Endodermal cell (in vitro differentiated cells): Measurements from ENCODE around the gene MBD5. TPM values are rescaled to one million over a fixed set of nuclear protein-coding genes. Genes with fewer than 3 reads are reported as not detected.
A peak's percentile ranks its signal among the peaks of the same experiment; 100 is the strongest.

Experiments
- DNase-seq: peaks from one replicate; pipeline ENCODE4 v3.0.0-alpha.2; 2017
- H3K27ac ChIP-seq: 2 replicates; pipeline ENCODE4 v1.5.1; 2013; ENCODE audit warnings: mild to moderate bottlenecking, low read depth, low read length, moderate library complexity
- H3K27me3 ChIP-seq: 2 replicates; pipeline ENCODE4 v1.6.1; 2013; ENCODE audit warnings: mild to moderate bottlenecking, low read length, moderate library complexity; ENCODE audit not compliant: insufficient read depth, control insufficient read depth, poor library complexity, severe bottlenecking
- H3K36me3 ChIP-seq: 2 replicates; pipeline ENCODE4 v1.7.0; 2013; ENCODE audit warnings: mild to moderate bottlenecking, low read length, moderate library complexity; ENCODE audit not compliant: control insufficient read depth, insufficient read depth
- H3K4me1 ChIP-seq: one replicate; pipeline ENCODE4 v1.7.0; 2013; ENCODE audit warnings: low read length; ENCODE audit not compliant: control insufficient read depth, insufficient read depth
- H3K4me3 ChIP-seq: 2 replicates; pipeline ENCODE4 v1.5.1; 2013; ENCODE audit warnings: mild to moderate bottlenecking, low read length, moderate library complexity
- H3K9ac ChIP-seq: 2 replicates; pipeline ENCODE4 v1.6.1; 2013; ENCODE audit warnings: mild to moderate bottlenecking, low read length, moderate library complexity; ENCODE audit not compliant: poor library complexity, severe bottlenecking; ENCODE audit errors: extremely low read depth
- H3K9me3 ChIP-seq: 2 replicates; pipeline ENCODE4 v1.6.1; 2013; ENCODE audit warnings: mild to moderate bottlenecking, low read length, moderate library complexity; ENCODE audit not compliant: control insufficient read depth
- H3K27ac Mint-ChIP-seq: 2 replicates; pipeline ENCODE4 v1.8.0; 2020; ENCODE audit warnings: mixed read lengths
- H3K27me3 Mint-ChIP-seq: 2 replicates; pipeline ENCODE4 v1.8.0; 2021; ENCODE audit warnings: mild to moderate bottlenecking, mixed read lengths; ENCODE audit not compliant: insufficient read depth
- H3K36me3 Mint-ChIP-seq: 2 replicates; pipeline ENCODE4 v1.8.0; 2020; ENCODE audit warnings: low read depth, mixed read lengths
- H3K4me1 Mint-ChIP-seq: 2 replicates; pipeline ENCODE4 v1.8.0; 2020; ENCODE audit warnings: mixed read lengths
- H3K4me3 Mint-ChIP-seq: 2 replicates; pipeline ENCODE4 v1.8.0; 2020; ENCODE audit warnings: mild to moderate bottlenecking, moderate library complexity, mixed read lengths
- H3K9me3 Mint-ChIP-seq: 2 replicates; pipeline ENCODE4 v1.8.0; 2020; ENCODE audit warnings: mild to moderate bottlenecking, mixed read lengths
- CTCF ChIP-seq: fragments of 200-600 bp; sonication (generic); conservative IDR thresholded peaks from 2 replicates; pipeline ENCODE4 v1.5.0; 2021; ENCODE audit warnings: antibody characterized with exemption, mild to moderate bottlenecking
- WGBS, 2 experiments: methylation state at CpG; one replicate each; pipeline versions ENCODE4 v1.1.5 to v1.1.7; 2013; ENCODE audit warnings: missing lambda C conversion rate in 2 of 2, mixed read lengths in 1 of 2; ENCODE audit not compliant: insufficient coverage in 1 of 2, insufficient read length in 1 of 2; 5-methylcytosine and 5-hydroxymethylcytosine counted together
- long read RNA-seq, 4 experiments: library from polyadenylated mRNA in 2 of 4; library from RNA in 1 of 4; library from capped mRNA in 1 of 4; stranded (forward) in 3 of 4; unstranded in 1 of 4; transcript quantifications; one replicate each; pipeline ENCODE4 v2.0.0, GENCODE V29; 2020 to 2021; ENCODE audit warnings: inconsistent platforms in 1 of 4
- polyA plus RNA-seq, 2 experiments: library from polyadenylated mRNA; stranded (reverse); fragments of 50-300 nt; gene quantifications; one replicate each; pipeline ENCODE4 v1.2.3, GENCODE V29; 2013
- total RNA-seq, 2 donors: library from RNA; stranded (reverse); fragmentation: NEBNext Ultra II Directional in 1 of 2; extraction: Animal tissue kit (Norgen Biotek cat#: 25700) in 1 of 2; gene quantifications; 2 replicates in 1 of 2; 3 replicates in 1 of 2; pipeline ENCODE4 v1.2.1, GENCODE V29; 2021

Gene MBD5
- total RNA-seq: 10 to 100 TPM; 49.1 to 55.7 TPM
- 32.1 TPM for polyA plus RNA-seq (2013, experiment 1 of 2)
- polyA plus RNA-seq (2013, experiment 2 of 2): 26.7 TPM
- long read RNA-seq, experiment 1, full-length matches to known transcripts: 2 of 10 reads
- long read RNA-seq, experiment 1, partial matches to known transcripts: 2 of 10 reads
- long read RNA-seq, experiment 1, other reads (novel, unspliced or antisense): 6 of 10 reads
- long read RNA-seq, experiment 2, full-length matches to known transcripts: 3 of 23 reads
- long read RNA-seq, experiment 2, partial matches to known transcripts: 5 of 23 reads
- long read RNA-seq, experiment 2, other reads (novel, unspliced or antisense): 15 of 23 reads
- long read RNA-seq, experiment 3, full-length matches to known transcripts: 1 of 12 reads
- long read RNA-seq, experiment 3, partial matches to known transcripts: 5 of 12 reads
- long read RNA-seq, experiment 3, other reads (novel, unspliced or antisense): 6 of 12 reads
- long read RNA-seq, experiment 4, full-length matches to known transcripts: 8 of 16 reads
- long read RNA-seq, experiment 4, partial matches to known transcripts: 3 of 16 reads
- long read RNA-seq, experiment 4, other reads (novel, unspliced or antisense): 5 of 16 reads

- no peak for TF ChIP-seq CTCF
- Histone ChIP-seq H3K9ac (peak within 1 kb of the TSS; percentile 72), H3K27me3 (no peaks in the 10 kb centered on the region), H3K4me1 (no peaks in the 10 kb centered on the region), H3K27ac (peak within 1 kb of the TSS; percentile 82), H3K36me3 (no peaks in the 10 kb centered on the region), H3K4me3 (peak within 1 kb of the TSS; percentile 98), H3K9me3 (no peaks in the 10 kb centered on the region)
- 0% methylated on average over 1 to 8 of the region's 11 CpGs for WGBS, 2 experiments
- Mint-ChIP-seq H3K9me3 (no peaks in the 10 kb centered on the region), H3K36me3 (no peaks in the 10 kb centered on the region), H3K4me1 (peaks cover 37% of the 10 kb centered on the region), H3K4me3 (peak within 1 kb of the TSS; percentile 87), H3K27ac (peak within 1 kb of the TSS; percentile 97), H3K27me3 (no peaks in the 10 kb centered on the region)
- DNase-seq: peak; percentile 86
Measured at GRCh38 chr2:148021059-148021861, at the start of gene MBD5. Gene MBD5, plus strand, starts transcription at chr2:148021091.

- Mint-ChIP-seq H3K27ac (no peak overlapping the region), H3K36me3 (peaks cover 13% of the 10 kb centered on the region), H3K4me1 (peaks cover 17% of the 10 kb centered on the region), H3K4me3 (no peak overlapping the region), H3K9me3 (peaks cover 2% of the 10 kb centered on the region), H3K27me3 (no peaks in the 10 kb centered on the region)
- DNase-seq: no peak
- Histone ChIP-seq H3K27ac (no peak overlapping the region), H3K9ac (no peak overlapping the region), H3K27me3 (no peaks in the 10 kb centered on the region), H3K4me1 (no peaks in the 10 kb centered on the region), H3K9me3 (peaks cover 15% of the 10 kb centered on the region), H3K4me3 (no peak overlapping the region), H3K36me3 (peaks cover 26% of the 10 kb centered on the region)
- no peak for TF ChIP-seq CTCF
- WGBS, 2 experiments: 88% methylated on average over 2 of the region's 2 CpGs; no CpG with 5 or more reads in 1 of the 2 experiments
Measured at GRCh38 chr2:147976102-147976501, 44.8 kb upstream of the MBD5 start.

- no peak for DNase-seq
- H3K27ac Mint-ChIP-seq: peak overlapping the region; percentile 26
- Histone ChIP-seq H3K4me1 (no peaks in the 10 kb centered on the region), H3K9ac (no peak overlapping the region), H3K36me3 (peaks cover 18% of the 10 kb centered on the region), H3K9me3 (peaks cover 15% of the 10 kb centered on the region), H3K4me3 (no peak overlapping the region), H3K27ac (no peak overlapping the region), H3K27me3 (no peaks in the 10 kb centered on the region)
- no peak for TF ChIP-seq CTCF
- peaks cover 2% of the 10 kb centered on the region for H3K9me3 Mint-ChIP-seq
- no peak overlapping the region for H3K4me3 Mint-ChIP-seq
- peaks cover 19% of the 10 kb centered on the region for H3K4me1 Mint-ChIP-seq
- 93 to 96% methylated on average over 2 to 3 of the region's 3 CpGs for WGBS, 2 experiments
- no peaks in the 10 kb centered on the region for H3K27me3 Mint-ChIP-seq
- peaks cover 8% of the 10 kb centered on the region for H3K36me3 Mint-ChIP-seq
Measured at GRCh38 chr2:147977679-147978078, 43.2 kb upstream of the MBD5 start.
